OCI-LY7 (cell line): ENCODE data around the gene GSN. TPM values are rescaled to one million over a fixed set of nuclear protein-coding genes. Genes with fewer than 3 reads are reported as not detected.

Experiments used
- Bru-seq: library from RNA; stranded (reverse); fragments of 400-500 nt; gene quantifications from one replicate; lab custom pipeline; 2021; lab: Mats Ljungman, UMichigan
- BruChase-seq, 2 experiments: library from RNA; stranded (reverse); fragments of 400-500 nt; gene quantifications; one replicate each; lab custom pipeline; 2021; lab: Mats Ljungman, UMichigan
- BruUV-seq: library from RNA; stranded (reverse); fragments of 400-500 nt; replicated peaks from 2 replicates; lab custom pipeline; 2021; lab: Mats Ljungman, UMichigan
- CTCF ChIA-PET: fragments of 300-600 bp; sonication (Branson Sonifier 250); formaldehyde crosslinking; loops from one replicate; lab custom pipeline; 2022; ENCODE audit warnings: antibody characterized with exemption; ENCODE audit not compliant: unreplicated experiment; lab: Charles Lee
- POLR2A ChIA-PET: fragments of 300-600 bp; sonication (Branson Sonifier 250); formaldehyde crosslinking; loops from one replicate; lab custom pipeline; 2022; ENCODE audit warnings: antibody characterized with exemption; lab: Charles Lee
- DNase-seq: peaks from one replicate; pipeline ENCODE4 v3.0.0-alpha.2; 2015; ENCODE audit warnings: low spot score
- H2AFZ ChIP-seq: fragments of 200-600 bp; sonication (generic), shearing (Covaris generic); 2 replicates; pipeline ENCODE4 v1.6.1; 2014; ENCODE audit warnings: mild to moderate bottlenecking, antibody characterized with exemption, low read length, moderate library complexity
- H3K27ac ChIP-seq: fragments of 200-600 bp; sonication (generic); 2 replicates; pipeline ENCODE4 v1.5.1; 2014; ENCODE audit warnings: mixed run types, low read depth, mild to moderate bottlenecking, moderate library complexity, low read length, inconsistent platforms; ENCODE audit not compliant: poor library complexity, severe bottlenecking
- H3K36me3 ChIP-seq: fragments of 200-600 bp; sonication (generic); 2 replicates; pipeline ENCODE4 v1.6.1; 2014; ENCODE audit warnings: mild to moderate bottlenecking, antibody characterized with exemption, low read length, moderate library complexity, mixed read lengths; ENCODE audit not compliant: insufficient read depth
- H3K4me1 ChIP-seq: fragments of 200-600 bp; sonication (generic); 2 replicates; pipeline ENCODE4 v1.5.1; 2014; ENCODE audit warnings: mild to moderate bottlenecking, low read length; ENCODE audit not compliant: insufficient read depth, poor library complexity, severe bottlenecking
- H3K4me2 ChIP-seq: fragments of 200-600 bp; sonication (generic); 2 replicates; pipeline ENCODE4 v1.6.1; 2014; ENCODE audit warnings: mild to moderate bottlenecking, low read length
- H3K4me3 ChIP-seq: fragments of 200-600 bp; sonication (generic); 2 replicates; pipeline ENCODE4 v1.5.1; 2014; ENCODE audit warnings: mild to moderate bottlenecking, low read depth, low read length; ENCODE audit not compliant: poor library complexity, severe bottlenecking
- H3K79me2 ChIP-seq: fragments of 200-600 bp; sonication (generic); 2 replicates; pipeline ENCODE4 v1.6.1; 2016; ENCODE audit warnings: low read depth, mild to moderate bottlenecking, low read length, moderate library complexity, mixed read lengths; ENCODE audit not compliant: insufficient read depth
- H3K9me2 ChIP-seq: fragments of 200-600 bp; sonication (generic); 2 replicates; pipeline ENCODE4 v1.6.1; 2016; ENCODE audit warnings: mild to moderate bottlenecking, low read length, mixed read lengths; ENCODE audit not compliant: insufficient read depth
- H3K9me3 ChIP-seq: fragments of 200-600 bp; sonication (generic); 2 replicates; pipeline ENCODE4 v1.6.1; 2014; ENCODE audit warnings: mild to moderate bottlenecking, mixed run types, low read length, mixed read lengths
- H4K20me1 ChIP-seq: fragments of 200-600 bp; sonication (generic); 2 replicates; pipeline ENCODE4 v1.6.1; 2014; ENCODE audit warnings: mild to moderate bottlenecking, antibody characterized with exemption, low read length, moderate library complexity, mixed read lengths; ENCODE audit not compliant: insufficient read depth
- CTCF ChIP-seq: fragments of 200-600 bp; sonication (generic); conservative IDR thresholded peaks from 2 replicates; pipeline ENCODE4 v1.5.1; 2014; ENCODE audit warnings: mild to moderate bottlenecking, antibody characterized with exemption, low read length, moderate library complexity, mixed read lengths
- EZH2phosphoT487 ChIP-seq: fragments of 200-600 bp; sonication (generic); IDR thresholded peaks from 2 replicates; pipeline ENCODE4 v1.6.1; 2018; ENCODE audit warnings: low read depth, borderline replicate concordance, mild to moderate bottlenecking, mixed run types, antibody characterized with exemption, low read length, moderate library complexity, mixed read lengths
- intact Hi-C: fragments of 100-400 bp; cut with micrococcal nuclease; formaldehyde crosslinking; loops from one replicate; pipeline ENCODE4 v1.10.0; 2022; ENCODE audit not compliant: unreplicated experiment
- long read RNA-seq: library from polyadenylated mRNA; stranded (forward); transcript quantifications from one replicate; pipeline ENCODE4 v2.0.0, GENCODE V29; 2022
- total RNA-seq, 2 experiments: library from RNA; depleted of rRNA in 1 of 2; stranded (reverse); fragments of >200 nt in 1 of 2; shearing (Covaris generic) in 1 of 2; gene quantifications; 2 replicates each; pipeline ENCODE4 v1.2.3, GENCODE V29; 2014 to 2022

Gene GSN
- total RNA-seq (2014; rRNA removed; shearing (Covaris generic)), result 10.9 and 16.3 TPM in 2 replicates
- 13.4 and 15.3 TPM in 2 replicates for total RNA-seq (2022)
- Bru-seq, nascent RNA, result percentile 52 among the genes with signal in this experiment
- percentile 53 among the genes with signal in this experiment for BruChase-seq, experiment 1, labeled RNA remaining after a 6-hour chase
- BruChase-seq, experiment 2, labeled RNA remaining after a 2-hour chase, result percentile 50 among the genes with signal in this experiment
- long read RNA-seq, partial matches to known transcripts, result 4 of 13 reads
- long read RNA-seq, other reads (novel, unspliced or antisense), result 9 of 13 reads

GRCh38 chr9:121267689-121268597, at the start of gene GSN:
TSS of gene GSN (plus strand) at chr9:121268162. CDS start at chr9:121301972, 33,810 bp downstream.
- Histone ChIP-seq H3K4me1 (peaks cover 4% of the 10 kb centered on the region), H3K79me2 (no peaks in the 10 kb centered on the region), H3K36me3 (no peaks in the 10 kb centered on the region), H2AFZ (no peak within 1 kb of the TSS), H3K9me2 (no peaks in the 10 kb centered on the region), H3K9me3 (no peaks in the 10 kb centered on the region), H3K27ac (no peak within 1 kb of the TSS), H3K4me3 (peak within 1 kb of the TSS; percentile 56), H4K20me1 (no peaks in the 10 kb centered on the region), H3K4me2 (peak within 1 kb of the TSS; percentile 66)
- peak; percentile 11 for DNase-seq
- CTCF ChIA-PET, result interaction anchor here (0.8 kb wide), 1 partner anchor 51 kb away, joined by 3 read pairs; no protein-coding TSS in a partner anchor
- intact Hi-C loops, result no loop called here
- TF ChIP-seq EZH2phosphoT487, result no peak
- no peak for TF ChIP-seq CTCF
- POLR2A ChIA-PET, result interaction anchor here (0.5 to 1.0 kb wide), 4 partner anchors 12 to 307 kb away, joined by 3 read pairs; no protein-coding TSS in a partner anchor
- BruUV-seq, result no TSS peak

- no peaks in the 10 kb centered on the region for H3K79me2 ChIP-seq
- no peaks in the 10 kb centered on the region for H3K9me2 ChIP-seq
- 0 out of 2 replicates have a peak, but pooled peaks cover 5% of the 10 kb centered on the region for H3K36me3 ChIP-seq
- H3K9me3 ChIP-seq, result no peaks in the 10 kb centered on the region
- H3K27ac ChIP-seq, result no peak overlapping the region
- TF ChIP-seq CTCF, result no peak
- TF ChIP-seq EZH2phosphoT487, result no peak
- H4K20me1 ChIP-seq, result no peaks in the 10 kb centered on the region
- ChIA-PET CTCF (interaction anchor here (1.1 kb wide), 1 partner anchor 74 kb away, joined by 3 read pairs; no protein-coding TSS in a partner anchor), POLR2A (interaction anchor here (0.6 kb wide), 1 partner anchor 184 kb away, joined by 4 read pairs; no protein-coding TSS in a partner anchor)
- no peak overlapping the region for H2AFZ ChIP-seq
- H3K4me1 ChIP-seq, result peaks cover 3% of the 10 kb centered on the region
- no TSS peak for BruUV-seq
- DNase-seq, result no peak
- intact Hi-C loops, result no loop called here
- H3K4me2 ChIP-seq, result no peak overlapping the region
- H3K4me3 ChIP-seq, result no peak overlapping the region
Observed at GRCh38 chr9:121218357-121219027, 49.5 kb upstream of the GSN start.
